ENCODE measurements around the gene UFD1. TPM values are rescaled to one million over a fixed set of nuclear protein-coding genes. Genes with fewer than 3 reads are reported as not detected.

Gene UFD1
- total and polyA plus RNA-seq, 2 of the 13 experiments (the other 11 are each of a cell fraction or from before 2014, with no cell fraction given): 47.9 to 51.1 TPM

DNA sequence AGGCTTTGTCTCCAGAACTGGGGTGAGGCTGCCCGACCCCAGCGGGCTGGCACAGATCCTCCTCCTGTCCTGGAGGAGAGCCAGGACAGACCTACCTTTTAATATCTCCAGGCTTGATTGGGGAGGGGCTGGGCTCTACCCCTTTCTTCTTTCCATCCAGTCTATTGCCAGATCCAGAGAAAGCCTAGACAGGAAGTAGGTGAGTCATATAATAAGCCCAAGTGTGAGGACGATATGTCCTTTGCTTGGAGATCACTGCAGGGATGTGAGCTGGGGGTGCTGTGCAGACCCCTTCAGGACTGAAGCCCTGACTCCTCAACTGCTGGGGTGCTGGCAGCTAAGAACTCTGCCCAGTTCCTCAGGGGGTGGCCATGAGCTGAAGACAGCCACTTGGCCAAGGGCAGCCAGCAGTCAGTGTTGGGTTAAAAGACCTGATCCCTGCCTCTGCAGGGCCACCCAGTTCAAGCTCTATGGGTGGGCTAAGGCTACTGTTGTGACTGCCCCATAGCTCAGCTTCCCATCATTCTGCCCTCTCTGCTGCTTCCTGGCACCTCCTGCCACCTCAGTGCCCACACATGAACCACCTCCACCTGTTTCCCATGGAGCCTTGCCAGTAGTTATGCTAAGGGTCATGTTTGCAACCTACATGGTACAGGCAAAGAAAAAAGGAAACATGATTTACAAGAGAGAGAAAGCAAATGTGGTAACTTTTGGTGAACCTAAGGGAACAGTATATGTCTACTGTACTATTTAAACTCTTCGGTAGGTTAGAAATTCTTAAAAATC, 23.2 kb downstream of the UFD1 start:
- in situ Hi-C loops (cut with HindIII; ENCODE audit: extremely low pct_ligation_motif_present, low pct_unique_long_range_greater_than_20kb) (no loop called here), intact Hi-C loops (cut with micrococcal nuclease; ENCODE audit: unreplicated experiment) (no loop called here)
- no peaks in the 10 kb centered on the region for H3K27me3 ChIP-seq (ENCODE audit: control insufficient read depth in 1 of 2, insufficient read depth in 2 of 2, low read length in 2 of 2)
- no peak overlapping the region for H2AFZ ChIP-seq (ENCODE audit: low read length)
- H3K9me3 ChIP-seq (ENCODE audit: low read length): no peaks in the 10 kb centered on the region
- CTCF ChIA-PET (ENCODE audit: low intra/inter-chr PET ratio, low total read pairs): no interaction called here
- TF ChIP-seq TRIM24 (CRISPR knock-in tag; IDR thresholded peaks at IDR 0.05): no peak
- no peak for TF ChIP-seq POLR2A (IDR thresholded peaks at IDR 0.05; ENCODE audit: insufficient read depth in 1 of 2, low read depth in 2 of 2, low read length in 2 of 2)
- TF ChIP-seq, protein P1, sequence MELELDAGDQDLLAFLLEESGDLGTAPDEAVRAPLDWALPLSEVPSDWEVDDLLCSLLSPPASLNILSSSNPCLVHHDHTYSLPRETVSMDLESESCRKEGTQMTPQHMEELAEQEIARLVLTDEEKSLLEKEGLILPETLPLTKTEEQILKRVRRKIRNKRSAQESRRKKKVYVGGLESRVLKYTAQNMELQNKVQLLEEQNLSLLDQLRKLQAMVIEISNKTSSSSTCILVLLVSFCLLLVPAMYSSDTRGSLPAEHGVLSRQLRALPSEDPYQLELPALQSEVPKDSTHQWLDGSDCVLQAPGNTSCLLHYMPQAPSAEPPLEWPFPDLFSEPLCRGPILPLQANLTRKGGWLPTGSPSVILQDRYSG (CRISPR knock-in tag; IDR thresholded peaks at IDR 0.05): no peak
- TF ChIP-seq KDM4B (CRISPR knock-in tag; IDR thresholded peaks at IDR 0.05): no peak
- TF ChIP-seq, protein P2, sequence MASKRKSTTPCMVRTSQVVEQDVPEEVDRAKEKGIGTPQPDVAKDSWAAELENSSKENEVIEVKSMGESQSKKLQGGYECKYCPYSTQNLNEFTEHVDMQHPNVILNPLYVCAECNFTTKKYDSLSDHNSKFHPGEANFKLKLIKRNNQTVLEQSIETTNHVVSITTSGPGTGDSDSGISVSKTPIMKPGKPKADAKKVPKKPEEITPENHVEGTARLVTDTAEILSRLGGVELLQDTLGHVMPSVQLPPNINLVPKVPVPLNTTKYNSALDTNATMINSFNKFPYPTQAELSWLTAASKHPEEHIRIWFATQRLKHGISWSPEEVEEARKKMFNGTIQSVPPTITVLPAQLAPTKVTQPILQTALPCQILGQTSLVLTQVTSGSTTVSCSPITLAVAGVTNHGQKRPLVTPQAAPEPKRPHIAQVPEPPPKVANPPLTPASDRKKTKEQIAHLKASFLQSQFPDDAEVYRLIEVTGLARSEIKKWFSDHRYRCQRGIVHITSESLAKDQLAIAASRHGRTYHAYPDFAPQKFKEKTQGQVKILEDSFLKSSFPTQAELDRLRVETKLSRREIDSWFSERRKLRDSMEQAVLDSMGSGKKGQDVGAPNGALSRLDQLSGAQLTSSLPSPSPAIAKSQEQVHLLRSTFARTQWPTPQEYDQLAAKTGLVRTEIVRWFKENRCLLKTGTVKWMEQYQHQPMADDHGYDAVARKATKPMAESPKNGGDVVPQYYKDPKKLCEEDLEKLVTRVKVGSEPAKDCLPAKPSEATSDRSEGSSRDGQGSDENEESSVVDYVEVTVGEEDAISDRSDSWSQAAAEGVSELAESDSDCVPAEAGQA (IDR thresholded peaks at IDR 0.05; ENCODE audit: low read depth): no peak
- TF ChIP-seq, protein P2 (CRISPR knock-in tag; IDR thresholded peaks at IDR 0.05; ENCODE audit: borderline replicate concordance): no peak
- no peak for TF ChIP-seq EZH2 (conservative IDR thresholded peaks at IDR 0.05; ENCODE audit: low read depth, low read length)
- no peak for TF ChIP-seq HDAC2 (CRISPR knock-in tag; IDR thresholded peaks at IDR 0.05)
- TF ChIP-seq SAFB2 (CRISPR knock-in tag; IDR thresholded peaks at IDR 0.05; ENCODE audit: borderline replicate concordance, low read depth): no peak
- no peak for TF ChIP-seq ARID2 (CRISPR knock-in tag; IDR thresholded peaks at IDR 0.05; ENCODE audit: borderline replicate concordance)
- TF ChIP-seq ZNF383 (CRISPR knock-in tag; IDR thresholded peaks at IDR 0.05; ENCODE audit: borderline replicate concordance): no peak
- TF ChIP-seq, protein P3, sequence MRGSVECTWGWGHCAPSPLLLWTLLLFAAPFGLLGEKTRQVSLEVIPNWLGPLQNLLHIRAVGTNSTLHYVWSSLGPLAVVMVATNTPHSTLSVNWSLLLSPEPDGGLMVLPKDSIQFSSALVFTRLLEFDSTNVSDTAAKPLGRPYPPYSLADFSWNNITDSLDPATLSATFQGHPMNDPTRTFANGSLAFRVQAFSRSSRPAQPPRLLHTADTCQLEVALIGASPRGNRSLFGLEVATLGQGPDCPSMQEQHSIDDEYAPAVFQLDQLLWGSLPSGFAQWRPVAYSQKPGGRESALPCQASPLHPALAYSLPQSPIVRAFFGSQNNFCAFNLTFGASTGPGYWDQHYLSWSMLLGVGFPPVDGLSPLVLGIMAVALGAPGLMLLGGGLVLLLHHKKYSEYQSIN (CRISPR knock-in tag; IDR thresholded peaks at IDR 0.05; ENCODE audit: borderline replicate concordance): no peak
- no peak for TF ChIP-seq PTBP1 (IDR thresholded peaks at IDR 0.05; ENCODE audit: low read depth, low read length, poor library complexity, severe bottlenecking)
- BruUV-seq (replicated peaks): no TSS peak
- no peaks in the 10 kb centered on the region for H3K4me1 ChIP-seq (ENCODE audit: insufficient read depth, low read length)
- 94% methylated on average over 4 of the region's 4 CpGs for WGBS (ENCODE audit: low lambda C conversion rate)
- no peaks in the 10 kb centered on the region for H3K79me2 ChIP-seq (ENCODE audit: insufficient read depth, low read length)
- DNase-seq (ENCODE audit: low spot score) (no peak), FAIRE-seq (no peak), ATAC-seq (no peak; the same call in 2 of the 3 replicates)
- POLR2A ChIA-PET: no interaction called here
- H3K27ac ChIP-seq (ENCODE audit: extremely low read length, insufficient read depth, low read length): no peak overlapping the region
- no peak overlapping the region for H3K9ac ChIP-seq (ENCODE audit: insufficient read depth, low read depth, low read length)
- no peak overlapping the region for H3K4me2 ChIP-seq (ENCODE audit: low read depth, low read length)
- peaks cover 21 to 65% of the 10 kb centered on the region in 2 experiments; a peak in 4 of 5 replicates for H3K36me3 ChIP-seq (replicated peaks in 1 of 2; ENCODE audit: control insufficient read depth in 1 of 2, insufficient read depth in 2 of 2, low read length in 2 of 2)
- no peaks in the 10 kb centered on the region for H4K20me1 ChIP-seq (ENCODE audit: insufficient read depth, low read length)
- no peak overlapping the region for H3K4me3 ChIP-seq (replicated peaks in 1 of 3; ENCODE audit: insufficient read depth in 1 of 3, low read depth in 2 of 3, low read length in 3 of 3)

Data from HepG2 (cell line).